ENCODE results near the gene CNTNAP2. TPM values are rescaled to one million over a fixed set of nuclear protein-coding genes. Genes with fewer than 3 reads are reported as not detected.

The CNTNAP2 gene
- polyA plus RNA-seq, 1 experiment, result not detected

GRCh38 chr7:148192491-148192890 is 2075.9 kb downstream of the CNTNAP2 start:
- Histone ChIP-seq H3K36me3 (ENCODE audit: control insufficient read depth, insufficient read depth, low read length) (no peaks in the 10 kb centered on the region), H3K27me3 (ENCODE audit: control insufficient read depth, insufficient read depth, low read length) (no peaks in the 10 kb centered on the region), H3K4me3 (ENCODE audit: low read depth, low read length) (no peak overlapping the region)
- no peak for DNase-seq (ENCODE audit: low read depth)
- no peak for TF ChIP-seq CTCF (IDR thresholded peaks at IDR 0.05; ENCODE audit: insufficient read depth, low read depth, low read length)
- CTCF ChIA-PET, result no interaction called here
- POLR2A ChIA-PET, result no interaction called here

GRCh38 chr7:148201992-148202391 is 2085.4 kb downstream of the CNTNAP2 start:
- CTCF ChIA-PET, result no interaction called here
- Histone ChIP-seq H3K4me3 (ENCODE audit: low read depth, low read length) (no peak overlapping the region), H3K27me3 (ENCODE audit: control insufficient read depth, insufficient read depth, low read length) (no peaks in the 10 kb centered on the region), H3K36me3 (ENCODE audit: control insufficient read depth, insufficient read depth, low read length) (no peaks in the 10 kb centered on the region)
- POLR2A ChIA-PET, result no interaction called here
- no peak for DNase-seq (ENCODE audit: low read depth)
- no peak for TF ChIP-seq CTCF (IDR thresholded peaks at IDR 0.05; ENCODE audit: insufficient read depth, low read depth, low read length)

GRCh38 chr7:148204639-148205304 is 2088.2 kb downstream of the CNTNAP2 start:
- DNase-seq (ENCODE audit: low read depth), result no peak
- Histone ChIP-seq H3K27me3 (ENCODE audit: control insufficient read depth, insufficient read depth, low read length) (no peaks in the 10 kb centered on the region), H3K36me3 (ENCODE audit: control insufficient read depth, insufficient read depth, low read length) (no peaks in the 10 kb centered on the region), H3K4me3 (ENCODE audit: low read depth, low read length) (no peak overlapping the region)
- no peak for TF ChIP-seq CTCF (IDR thresholded peaks at IDR 0.05; ENCODE audit: insufficient read depth, low read depth, low read length)
- POLR2A ChIA-PET, result no interaction called here
- CTCF ChIA-PET, result interaction anchor here (0.7 kb wide), 1 partner anchor 10 kb away, joined by 3 read pairs; no protein-coding TSS in a partner anchor

GRCh38 chr7:148209643-148210190 is 2093.1 kb downstream of the CNTNAP2 start:
- DNase-seq (ENCODE audit: low read depth), result no peak
- no peaks in the 10 kb centered on the region for H3K27me3 ChIP-seq (ENCODE audit: control insufficient read depth, insufficient read depth, low read length)
- H3K4me3 ChIP-seq (ENCODE audit: low read depth, low read length), result no peak overlapping the region
- ChIA-PET POLR2A (no interaction called here), CTCF (no interaction called here)
- no peaks in the 10 kb centered on the region for H3K36me3 ChIP-seq (ENCODE audit: control insufficient read depth, insufficient read depth, low read length)
- TF ChIP-seq CTCF (IDR thresholded peaks at IDR 0.05; ENCODE audit: insufficient read depth, low read depth, low read length), result no peak

- ChIA-PET CTCF (no interaction called here), POLR2A (no interaction called here)
- H3K36me3 ChIP-seq (ENCODE audit: control insufficient read depth, insufficient read depth, low read length), result no peaks in the 10 kb centered on the region
- no peak for TF ChIP-seq CTCF (IDR thresholded peaks at IDR 0.05; ENCODE audit: insufficient read depth, low read depth, low read length)
- H3K27me3 ChIP-seq (ENCODE audit: control insufficient read depth, insufficient read depth, low read length), result no peaks in the 10 kb centered on the region
- H3K4me3 ChIP-seq (ENCODE audit: low read depth, low read length), result no peak overlapping the region
- no peak for DNase-seq (ENCODE audit: low read depth)
Measured at GRCh38 chr7:148210804-148211325, 2094.3 kb downstream of the CNTNAP2 start.

Data from BJ (cell line).